ENCODE results near the gene COX6A2. TPM values are rescaled to one million over a fixed set of nuclear protein-coding genes. Genes with fewer than 3 reads are reported as not detected.

COX6A2 gene
- polyA plus RNA-seq, 1 of the 3 experiments (the other 2 are of a cell fraction) = not detected

- POLR2A ChIA-PET = interaction anchor here (0.8 to 3.3 kb wide), 9 partner anchors 10 to 412 kb away, joined by 3 to 14 read pairs (median 7); partner anchors contain the start of genes FUS, RUSF1, TGFB1I1 and ZNF267
- DNase-seq = no peak
- Histone ChIP-seq H3K4me1 (ENCODE audit: control insufficient read depth in 1 of 2, insufficient read depth in 2 of 2, low read depth in 1 of 2, low read length in 1 of 2) (peaks cover 19 to 21% of the 10 kb centered on the region in 2 experiments; a peak in 2 of 4 replicates), H3K4me3 (ENCODE audit: low read depth in 2 of 2, low read length in 1 of 2) (no peak overlapping the region), H2AFZ (ENCODE audit: low read depth) (no peak overlapping the region), H3K36me3 (replicated peaks in 1 of 2; ENCODE audit: control insufficient read depth in 1 of 2, insufficient read depth in 2 of 2, low read length in 1 of 2) (peaks cover 5 to 23% of the 10 kb centered on the region in 2 experiments), H3K9me3 (no peaks in the 10 kb centered on the region), H3K4me2 (peak overlapping the region; percentile 83; the same call in 1 of the 2 replicates), H3K27me3 (ENCODE audit: insufficient read depth) (no peaks in the 10 kb centered on the region), H4K20me1 (ENCODE audit: insufficient read depth) (peaks cover 20% of the 10 kb centered on the region), H3K9me2 (no peaks in the 10 kb centered on the region), H3K79me2 (ENCODE audit: insufficient read depth) (peaks cover 29% of the 10 kb centered on the region), H3F3A (replicated peaks; ENCODE audit: insufficient read depth) (peaks cover 8% of the 10 kb centered on the region), H3K9ac (no peak overlapping the region), H3K27ac (ENCODE audit: low read depth in 2 of 2, low read length in 1 of 2) (peak overlapping the region; percentile 23 to 96; a peak in 1 of 4 replicates)
- TF ChIP-seq IRF3 (IDR thresholded peaks at IDR 0.05; ENCODE audit: low read depth, low read length) (no peak), EP300 (IDR thresholded peaks at IDR 0.05; ENCODE audit: borderline replicate concordance in 1 of 2, low read depth in 1 of 2, low read length in 1 of 2) (no peak), ELF1 (IDR thresholded peaks at IDR 0.05) (no peak), YY1 (IDR thresholded peaks at IDR 0.05; ENCODE audit: low read depth) (no peak), EZH2phosphoT487 (IDR thresholded peaks at IDR 0.05; ENCODE audit: borderline replicate concordance, low read depth) (no peak), ZBTB33 (IDR thresholded peaks at IDR 0.05; ENCODE audit: borderline replicate concordance, low read depth) (no peak), REST (IDR thresholded peaks at IDR 0.05; ENCODE audit: low read depth, low read length) (no peak), RAD21 (IDR thresholded peaks at IDR 0.05; ENCODE audit: low read length) (no peak), NFIC (IDR thresholded peaks at IDR 0.05; ENCODE audit: borderline replicate concordance) (no peak), MEF2A (IDR thresholded peaks at IDR 0.05; ENCODE audit: borderline replicate concordance, low read depth) (no peak), SIN3A (IDR thresholded peaks at IDR 0.05; ENCODE audit: borderline replicate concordance, low read depth, low read length) (no peak), USF2 (IDR thresholded peaks at IDR 0.05; ENCODE audit: borderline replicate concordance, low read depth, low read length) (no peak), RXRA (IDR thresholded peaks at IDR 0.05; ENCODE audit: borderline replicate concordance, low read depth) (no peak), FOXJ3 (CRISPR knock-in tag; IDR thresholded peaks at IDR 0.05) (no peak), CHD2 (IDR thresholded peaks at IDR 0.05; ENCODE audit: low read length, partially characterized antibody) (no peak), FOSL2 (IDR thresholded peaks at IDR 0.05; ENCODE audit: borderline replicate concordance, low read depth) (no peak), SMC3 (IDR thresholded peaks at IDR 0.05; ENCODE audit: low read depth, low read length) (no peak), TEAD4 (IDR thresholded peaks at IDR 0.05; ENCODE audit: borderline replicate concordance, insufficient read depth) (no peak)
- CTCF ChIA-PET = interaction anchor here (0.8 to 8.0 kb wide), 18 partner anchors 9 to 659 kb away, joined by 3 to 80 read pairs (median 6); partner anchors contain the start of genes RUSF1, SLC5A2, TGFB1I1 and ZNF843
- WGBS (ENCODE audit: low lambda C conversion rate) = 80% methylated on average over 10 of the region's 10 CpGs
These were observed 33.2 kb upstream of the COX6A2 start for GRCh38 chr16:31461201-31461920.
